H1 (cell line): ENCODE measurements around the gene USP10. TPM values are rescaled to one million over a fixed set of nuclear protein-coding genes. Genes with fewer than 3 reads are reported as not detected.

ENCODE experiments used
- CTCF ChIA-PET: fragments of 300-600 bp; sonication (Branson Sonifier 250); formaldehyde crosslinking; loops from one replicate; lab custom pipeline; 2021; ENCODE audit not compliant: partially characterized antibody; lab: Charles Lee
- POLR2A ChIA-PET: fragments of 300-600 bp; sonication (Branson Sonifier 250); formaldehyde crosslinking; loops from one replicate; lab custom pipeline; 2021; ENCODE audit warnings: inconsistent platforms; ENCODE audit not compliant: partially characterized antibody; lab: Charles Lee
- DNase-seq, 2 experiments: peaks; one replicate each; pipeline versions ENCODE4 v3.0.0 to v3.0.0-alpha.2; 2010 to 2022; ENCODE audit warnings: low spot score in 2 of 2, low read depth in 1 of 2, mixed read lengths in 1 of 2
- FAIRE-seq: peaks from 2 replicates; lab custom pipeline; 2011; peaks lifted over from hg19 to GRCh38; lab: Jason Lieb, UNC
- H2AFZ ChIP-seq: 2 replicates; pipeline ENCODE4 v1.8.1; 2012; ENCODE audit warnings: low read length, inconsistent platforms
- H2AK5ac ChIP-seq: 2 replicates; pipeline ENCODE4 v1.6.1; 2013; ENCODE audit warnings: low read depth, low read length
- H2BK120ac ChIP-seq: replicated peaks from 2 replicates; pipeline ENCODE3; 2013; ENCODE audit warnings: low read depth, low read length, inconsistent platforms
- H2BK12ac ChIP-seq: 2 replicates; pipeline ENCODE4 v1.6.1; 2013; ENCODE audit warnings: low read depth, low read length
- H2BK15ac ChIP-seq: 2 replicates; pipeline ENCODE4 v1.6.1; 2013; ENCODE audit warnings: low read length
- H2BK20ac ChIP-seq: 2 replicates; pipeline ENCODE4 v1.6.1; 2013; ENCODE audit warnings: low read length
- H2BK5ac ChIP-seq: 2 replicates; pipeline ENCODE4 v1.6.1; 2013; ENCODE audit warnings: low read depth, low read length
- H3K14ac ChIP-seq: 2 replicates; pipeline ENCODE4 v1.6.1; 2013; ENCODE audit warnings: inconsistent platforms; ENCODE audit not compliant: insufficient read length
- H3K18ac ChIP-seq: 2 replicates; pipeline ENCODE4 v1.6.1; 2013; ENCODE audit warnings: low read length; ENCODE audit errors: extremely low read depth
- H3K23ac ChIP-seq: 2 replicates; pipeline ENCODE4 v1.6.1; 2013; ENCODE audit warnings: inconsistent platforms; ENCODE audit not compliant: insufficient read length
- H3K23me2 ChIP-seq: 2 replicates; pipeline ENCODE4 v1.6.1; 2013; ENCODE audit warnings: low read depth, low read length
- H3K27ac ChIP-seq: 2 replicates; pipeline ENCODE4 v1.6.1; 2011; ENCODE audit warnings: low read depth, low read length, inconsistent platforms
- H3K27me3 ChIP-seq, 4 experiments: replicated peaks in 1 of 4; 1 replicate in 1 of 4; 2 replicates in 3 of 4; pipeline versions ENCODE4 v1.6.1 to v1.8.1; 2011 to 2013; ENCODE audit warnings: low read length in 3 of 4, mild to moderate bottlenecking in 3 of 4, inconsistent platforms in 2 of 4, mixed read lengths in 2 of 4, moderate library complexity in 1 of 4; ENCODE audit not compliant: control insufficient read depth in 3 of 4, insufficient read depth in 3 of 4; ENCODE audit errors: extremely low read depth in 1 of 4
- H3K36me3 ChIP-seq, 4 experiments: 2 replicates each; pipeline versions ENCODE4 v1.6.1 to v1.8.1; 2011 to 2013; ENCODE audit warnings: mild to moderate bottlenecking in 4 of 4, low read length in 3 of 4, moderate library complexity in 2 of 4, control low read depth in 1 of 4, inconsistent platforms in 1 of 4; ENCODE audit not compliant: insufficient read depth in 4 of 4, control insufficient read depth in 2 of 4
- H3K4ac ChIP-seq: replicated peaks from 2 replicates; pipeline ENCODE3; 2013; ENCODE audit warnings: low read length, low read depth, mixed read lengths, inconsistent platforms; ENCODE audit not compliant: insufficient read length
- H3K4me1 ChIP-seq, 4 experiments: replicated peaks in 1 of 4; 1 replicate in 1 of 4; 2 replicates in 3 of 4; pipeline versions ENCODE4 v1.6.1 to v1.8.1; 2011 to 2013; ENCODE audit warnings: low read length in 3 of 4, inconsistent platforms in 2 of 4, mixed read lengths in 1 of 4; ENCODE audit not compliant: insufficient read depth in 4 of 4, control insufficient read depth in 3 of 4
- H3K4me2 ChIP-seq, 2 experiments: 2 replicates each; pipeline versions ENCODE4 v1.6.1 to v1.8.1; 2011 to 2013; ENCODE audit warnings: low read depth in 2 of 2, low read length in 2 of 2, control low read depth in 1 of 2, inconsistent platforms in 1 of 2, mild to moderate bottlenecking in 1 of 2; ENCODE audit not compliant: insufficient read depth in 1 of 2
- H3K4me3 ChIP-seq, 4 experiments: fragments of 200-600, 300-600 bp in 1 of 4; sonication (generic), shearing (Covaris generic), sonication (Bioruptor Twin) in 1 of 4; 2 replicates each; pipeline versions ENCODE4 v1.5.1 to v1.8.1; 2011 to 2016; ENCODE audit warnings: low read length in 4 of 4, low read depth in 3 of 4, control low read depth in 2 of 4, inconsistent platforms in 2 of 4, mild to moderate bottlenecking in 2 of 4, mixed read lengths in 1 of 4, moderate library complexity in 1 of 4; ENCODE audit not compliant: insufficient read depth in 2 of 4; ENCODE audit errors: extremely low read depth in 1 of 4
- H3K56ac ChIP-seq: replicated peaks from 2 replicates; pipeline ENCODE3; 2013; ENCODE audit warnings: low read depth, mild to moderate bottlenecking, mixed read lengths, low read length, inconsistent platforms; ENCODE audit not compliant: insufficient read length
- H3K79me1 ChIP-seq: 2 replicates; pipeline ENCODE4 v1.6.1; 2013; ENCODE audit warnings: low read depth, low read length, control low read depth
- H3K79me2 ChIP-seq, 2 experiments: 2 replicates each; pipeline versions ENCODE4 v1.6.1 to v1.8.1; 2012 to 2013; ENCODE audit warnings: low read length in 2 of 2, mild to moderate bottlenecking in 2 of 2, inconsistent platforms in 1 of 2; ENCODE audit not compliant: insufficient read depth in 2 of 2, control insufficient read depth in 1 of 2
- H3K9ac ChIP-seq, 4 experiments: replicated peaks in 1 of 4; 1 replicate in 1 of 4; 2 replicates in 3 of 4; pipeline versions ENCODE4 v1.6.1 to v1.8.1; 2011 to 2013; ENCODE audit warnings: low read depth in 3 of 4, low read length in 3 of 4, control low read depth in 2 of 4, mild to moderate bottlenecking in 2 of 4, moderate library complexity in 2 of 4, inconsistent platforms in 1 of 4; ENCODE audit errors: extremely low read depth in 1 of 4
- H3K9me3 ChIP-seq, 2 experiments: 2 replicates each; pipeline versions ENCODE4 v1.6.1 to v1.8.1; 2012 to 2013; ENCODE audit warnings: mild to moderate bottlenecking in 2 of 2, moderate library complexity in 2 of 2, control low read depth in 1 of 2, inconsistent platforms in 1 of 2, low read depth in 1 of 2, low read length in 1 of 2, mixed read lengths in 1 of 2; ENCODE audit not compliant: insufficient read depth in 2 of 2
- H4K20me1 ChIP-seq, 2 experiments: replicated peaks in 1 of 2; 2 replicates each; pipeline versions ENCODE3 to v1.8.1; 2011 to 2013; ENCODE audit warnings: inconsistent platforms in 2 of 2, low read length in 2 of 2, mild to moderate bottlenecking in 1 of 2; ENCODE audit not compliant: insufficient read depth in 2 of 2, control insufficient read depth in 1 of 2
- H4K5ac ChIP-seq: 2 replicates; pipeline ENCODE4 v1.6.1; 2013; ENCODE audit warnings: low read length, low read depth, mixed read lengths, inconsistent platforms; ENCODE audit not compliant: insufficient read length
- H4K8ac ChIP-seq: 2 replicates; pipeline ENCODE4 v1.8.0; 2013; ENCODE audit warnings: mild to moderate bottlenecking, moderate library complexity, low read length, inconsistent platforms; ENCODE audit not compliant: insufficient read depth; ENCODE audit errors: extremely low read depth
- H4K91ac ChIP-seq: replicated peaks from 2 replicates; pipeline ENCODE3; 2013; ENCODE audit warnings: low read length, mixed read lengths, inconsistent platforms; ENCODE audit not compliant: insufficient read length
- CTBP2 ChIP-seq: IDR thresholded peaks from 2 replicates; pipeline ENCODE4 v1.7.0; 2011; ENCODE audit warnings: borderline replicate concordance, mild to moderate bottlenecking, moderate library complexity, mixed read lengths, low read length; ENCODE audit not compliant: insufficient read depth, insufficient read length
- SRF ChIP-seq: IDR thresholded peaks from 2 replicates; pipeline ENCODE4 v1.6.1; 2011; ENCODE audit warnings: mild to moderate bottlenecking, low read depth, low read length, moderate library complexity
- WGBS, 2 experiments: shearing (Covaris generic) in 1 of 2; methylation state at CpG; one replicate each; pipeline versions ENCODE4 v1.1.6 to v1.1.7; 2013 to 2015; ENCODE audit warnings: low lambda C conversion rate in 2 of 2, mixed read lengths in 2 of 2, inconsistent platforms in 1 of 2, low coverage in 1 of 2, missing lambda C conversion rate in 1 of 2; ENCODE audit not compliant: insufficient replicate concordance in 2 of 2, insufficient coverage in 1 of 2, insufficient read length in 1 of 2; ENCODE audit errors: extremely low coverage in 1 of 2, missing lambda C conversion rate in 1 of 2; 5-methylcytosine and 5-hydroxymethylcytosine counted together
- polyA plus RNA-seq, 7 experiments: library from polyadenylated mRNA; depleted of rRNA in 3 of 7; stranded (reverse) in 5 of 7; unstranded in 2 of 7; fragments of >200 nt in 5 of 7; fragments of 200-250 nt in 2 of 7; gene quantifications; 1 replicate in 5 of 7; 2 replicates in 1 of 7; 4 replicates in 1 of 7; pipeline versions ENCODE4 v1.2.1 to v1.2.3, GENCODE V29; 2011 to 2013; ENCODE audit warnings: missing spikeins in 2 of 7, mixed read lengths in 2 of 7
- total RNA-seq: library from RNA; stranded (reverse); fragmentation: NEBNext Ultra II Directional; extraction: Animal tissue kit (Norgen Biotek cat#: 25700); gene quantifications from 2 replicates; pipeline ENCODE4 v1.2.1, GENCODE V29; 2021

USP10 gene
- total and polyA plus RNA-seq, 2 of the 8 experiments (the other 6 are each of a cell fraction or from before 2014, with no cell fraction given), result 171 to 195 TPM

GRCh38 chr16:84677017-84677803 lies 22.6 kb upstream of the USP10 start:
- Histone ChIP-seq H3K4me1 (peaks cover 0 to 7% (median 3%) of the 10 kb centered on the region in 4 experiments; a peak in 4 of 7 replicates), H4K5ac (no peak overlapping the region), H4K8ac (no peak overlapping the region; the same call in 1 of the 2 replicates), H3K79me2 (no peaks in the 10 kb centered on the region), H2BK120ac (no peak overlapping the region), H3K79me1 (no peaks in the 10 kb centered on the region), H3K4me3 (no peak overlapping the region), H3K23ac (no peak overlapping the region), H4K91ac (no peak overlapping the region), H3K18ac (no peak overlapping the region), H3K9me3 (no peaks in the 10 kb centered on the region), H4K20me1 (peaks cover 0 to 3% of the 10 kb centered on the region in 2 experiments), H2AK5ac (no peak overlapping the region), H3K23me2 (no peaks in the 10 kb centered on the region), H3K9ac (no peak overlapping the region), H3K4ac (no peak overlapping the region), H2AFZ (peak overlapping the region; percentile 41; the same call in 1 of the 2 replicates), H2BK20ac (no peak overlapping the region), H3K14ac (no peak overlapping the region), H3K27me3 (no peaks in the 10 kb centered on the region), H2BK12ac (no peak overlapping the region), H2BK5ac (no peak overlapping the region), H3K27ac (no peak overlapping the region), H3K4me2 (no peak overlapping the region), H3K56ac (no peak overlapping the region), H3K36me3 (no peaks in the 10 kb centered on the region), H2BK15ac (no peak overlapping the region)
- DNase-seq (no peak), FAIRE-seq (no peak)
- TF ChIP-seq CTBP2 (no peak), SRF (no peak)
- WGBS, 2 experiments, result 91% methylated on average over 14 of the region's 14 CpGs; no CpG with 5 or more reads in 1 of the 2 experiments
- ChIA-PET POLR2A (no interaction called here), CTCF (interaction anchor here (1.1 to 2.1 kb wide), 3 partner anchors 46 to 248 kb away, joined by 3 to 6 read pairs (median 4); no protein-coding TSS in a partner anchor)
